Measurements from ENCODE around the gene METTL15.
"Not testable (repeated sequence)": the region's sequence is repeated elsewhere in the genome, so short reads cannot be mapped to it uniquely, and the experiment has no call there.

METTL15 gene

GRCh38 chr11:28209906-28210305, 101.7 kb downstream of the METTL15 start:
- no peak for DNase-seq (ENCODE audit: low read depth)

- DNase-seq (ENCODE audit: low read depth): not testable (repeated sequence)
These were observed 113.9 kb downstream of the METTL15 start for GRCh38 chr11:28222063-28222462.

GRCh38 chr11:28223577-28223976, 115.4 kb downstream of the METTL15 start:
- DNase-seq (ENCODE audit: low read depth): no peak

GRCh38 chr11:28223994-28224393, 115.8 kb downstream of the METTL15 start:
- no peak for DNase-seq (ENCODE audit: low read depth)

GRCh38 chr11:28227460-28227859, 119.3 kb downstream of the METTL15 start:
- DNase-seq (ENCODE audit: low read depth): no peak

GRCh38 chr11:28228196-28228895, 120.2 kb downstream of the METTL15 start:
- DNase-seq (ENCODE audit: low read depth): no peak

- DNase-seq (ENCODE audit: low read depth): no peak
These were observed 123.3 kb downstream of the METTL15 start for GRCh38 chr11:28231475-28231874.

GRCh38 chr11:28232649-28233048, 124.5 kb downstream of the METTL15 start:
- no peak for DNase-seq (ENCODE audit: low read depth)

- no peak for DNase-seq (ENCODE audit: low read depth)
These were observed 133.6 kb downstream of the METTL15 start for GRCh38 chr11:28241760-28242159.

- no peak for DNase-seq (ENCODE audit: low read depth)
These were observed 134.4 kb downstream of the METTL15 start for GRCh38 chr11:28242596-28242995.

- DNase-seq (ENCODE audit: low read depth): no peak
These were observed 134.9 kb downstream of the METTL15 start for GRCh38 chr11:28243061-28243460.

- no peak for DNase-seq (ENCODE audit: low read depth)
These were observed 135.4 kb downstream of the METTL15 start for GRCh38 chr11:28243581-28243980.

GRCh38 chr11:28245131-28245530, 136.9 kb downstream of the METTL15 start:
- no peak for DNase-seq (ENCODE audit: low read depth)

GRCh38 chr11:28250192-28250591, 142.0 kb downstream of the METTL15 start:
- DNase-seq (ENCODE audit: low read depth): no peak

GRCh38 chr11:28251257-28251656, 143.1 kb downstream of the METTL15 start:
- no peak for DNase-seq (ENCODE audit: low read depth)

- no peak for DNase-seq (ENCODE audit: low read depth)
These were observed 149.6 kb downstream of the METTL15 start for GRCh38 chr11:28257761-28258160.

GRCh38 chr11:28259177-28259843, 151.1 kb downstream of the METTL15 start:
- DNase-seq (ENCODE audit: low read depth): no peak

- no peak for DNase-seq (ENCODE audit: low read depth)
These were observed 160.7 kb downstream of the METTL15 start for GRCh38 chr11:28268925-28269324.

- DNase-seq (ENCODE audit: low read depth): no peak
These were observed 161.4 kb downstream of the METTL15 start for GRCh38 chr11:28269586-28269985.

- not testable (repeated sequence) for DNase-seq (ENCODE audit: low read depth)
These were observed 164.1 kb downstream of the METTL15 start for GRCh38 chr11:28272247-28272646.

- no peak for DNase-seq (ENCODE audit: low read depth)
These were observed 166.0 kb downstream of the METTL15 start for GRCh38 chr11:28274216-28274615.

- DNase-seq (ENCODE audit: low read depth): no peak
These were observed 176.0 kb downstream of the METTL15 start for GRCh38 chr11:28284196-28284595.

- DNase-seq (ENCODE audit: low read depth): no peak
These were observed 181.3 kb downstream of the METTL15 start for GRCh38 chr11:28289444-28289843.

- DNase-seq (ENCODE audit: low read depth): not testable (repeated sequence)
These were observed 182.8 kb downstream of the METTL15 start for GRCh38 chr11:28290995-28291394.
